A673 (cell line): ENCODE results near the gene CFAP43.

Experiments
- EZH2 ChIP-seq: fragments of 200-600 bp; sonication (generic); IDR thresholded peaks from 2 replicates; pipeline ENCODE4 v1.6.1; 2017; ENCODE audit warnings: borderline replicate concordance, low read depth, mild to moderate bottlenecking, mixed read lengths, antibody characterized with exemption, low read length; ENCODE audit not compliant: poor library complexity, severe bottlenecking
- TF ChIP-seq, protein P1 (sequence below): fragments of 300-800, 200-600 bp; sonication (generic); conservative IDR thresholded peaks from 2 replicates; pipeline ENCODE4 v1.5.1; 2017; ENCODE audit warnings: low read depth, mild to moderate bottlenecking, antibody characterized with exemption, low read length, moderate library complexity, mixed read lengths

DNA sequence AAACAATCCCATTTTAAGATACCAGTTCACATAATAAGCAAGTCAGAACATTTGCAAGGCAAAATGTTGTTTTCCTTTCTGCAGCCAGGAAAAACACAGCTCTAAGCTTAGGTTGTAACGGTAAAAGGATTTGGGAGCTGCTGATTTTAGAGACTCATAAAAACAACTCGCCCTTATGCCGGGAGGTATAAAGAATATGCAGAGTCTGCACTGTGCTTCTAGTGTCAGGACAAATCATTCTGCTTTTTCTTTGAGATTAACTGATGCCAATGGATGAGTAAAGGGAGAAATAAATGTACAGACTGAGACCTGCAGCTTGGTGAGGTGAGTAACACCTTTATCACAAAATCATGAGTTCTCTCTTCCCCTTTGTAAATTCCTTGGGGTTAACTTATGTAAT, 112.2 kb downstream of the CFAP43 start:
- TF ChIP-seq EZH2: no peak
- TF ChIP-seq, protein P1, sequence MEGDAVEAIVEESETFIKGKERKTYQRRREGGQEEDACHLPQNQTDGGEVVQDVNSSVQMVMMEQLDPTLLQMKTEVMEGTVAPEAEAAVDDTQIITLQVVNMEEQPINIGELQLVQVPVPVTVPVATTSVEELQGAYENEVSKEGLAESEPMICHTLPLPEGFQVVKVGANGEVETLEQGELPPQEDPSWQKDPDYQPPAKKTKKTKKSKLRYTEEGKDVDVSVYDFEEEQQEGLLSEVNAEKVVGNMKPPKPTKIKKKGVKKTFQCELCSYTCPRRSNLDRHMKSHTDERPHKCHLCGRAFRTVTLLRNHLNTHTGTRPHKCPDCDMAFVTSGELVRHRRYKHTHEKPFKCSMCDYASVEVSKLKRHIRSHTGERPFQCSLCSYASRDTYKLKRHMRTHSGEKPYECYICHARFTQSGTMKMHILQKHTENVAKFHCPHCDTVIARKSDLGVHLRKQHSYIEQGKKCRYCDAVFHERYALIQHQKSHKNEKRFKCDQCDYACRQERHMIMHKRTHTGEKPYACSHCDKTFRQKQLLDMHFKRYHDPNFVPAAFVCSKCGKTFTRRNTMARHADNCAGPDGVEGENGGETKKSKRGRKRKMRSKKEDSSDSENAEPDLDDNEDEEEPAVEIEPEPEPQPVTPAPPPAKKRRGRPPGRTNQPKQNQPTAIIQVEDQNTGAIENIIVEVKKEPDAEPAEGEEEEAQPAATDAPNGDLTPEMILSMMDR: no peak
